HepG2 (cell line): ENCODE measurements around the gene ZSWIM6. TPM values are rescaled to one million over a fixed set of nuclear protein-coding genes. Genes with fewer than 3 reads are reported as not detected.

Experiments
- AKAP8 ChIP-seq: sonication (generic); formaldehyde crosslinking; IDR thresholded peaks from 2 replicates; pipeline ENCODE4 v1.5.1; 2020; ENCODE audit warnings: mild to moderate bottlenecking, missing genetic modification reagents
- ARNT ChIP-seq: fragments of 450-650 bp; IDR thresholded peaks from 2 replicates; pipeline ENCODE4 v1.6.1; 2017
- ARNT2 ChIP-seq: sonication (generic); formaldehyde crosslinking; IDR thresholded peaks from 2 replicates; pipeline ENCODE4 v1.8.0; 2022; ENCODE audit warnings: mild to moderate bottlenecking, low read depth, missing genetic modification reagents, moderate library complexity
- CERS6 ChIP-seq: sonication (generic); formaldehyde crosslinking; IDR thresholded peaks from 2 replicates; pipeline ENCODE4 v1.5.0; 2020; ENCODE audit warnings: missing genetic modification reagents
- CHD4 ChIP-seq: fragments of 200-600 bp; sonication (generic); IDR thresholded peaks from 2 replicates; pipeline ENCODE4 v1.7.0; 2017; ENCODE audit warnings: mild to moderate bottlenecking, low read length, borderline replicate concordance
- HDAC2 ChIP-seq: sonication (generic); formaldehyde crosslinking; IDR thresholded peaks from 2 replicates; pipeline ENCODE4 v1.4.0; 2020; ENCODE audit warnings: missing genetic modification reagents
- ISX ChIP-seq: sonication (generic); formaldehyde crosslinking; conservative IDR thresholded peaks from 2 replicates; pipeline ENCODE4 v1.5.0; 2020; ENCODE audit warnings: missing genetic modification reagents
- JARID2 ChIP-seq: sonication (generic); formaldehyde crosslinking; IDR thresholded peaks from 2 replicates; pipeline ENCODE4 v1.8.1; 2023; ENCODE audit warnings: missing genetic modification reagents, inconsistent platforms; ENCODE audit not compliant: insufficient replicate concordance
- NCOA1 ChIP-seq: sonication (generic); formaldehyde crosslinking; IDR thresholded peaks from 2 replicates; pipeline ENCODE4 v1.9.0; 2021; ENCODE audit warnings: missing genetic modification reagents
- RFX1 ChIP-seq: fragments of 450-650 bp; IDR thresholded peaks from 2 replicates; pipeline ENCODE4 v1.6.1; 2017
- SKI ChIP-seq: fragments of 450-650 bp; IDR thresholded peaks from one replicate; pipeline ENCODE4 v1.6.1; 2018; ENCODE audit warnings: mild to moderate bottlenecking; ENCODE audit not compliant: partially characterized antibody
- SRSF1 ChIP-seq: fragments of 200-400 bp; formaldehyde crosslinking; optimal IDR thresholded peaks from 2 replicates; pipeline ENCODE3; 2017; ENCODE audit warnings: mild to moderate bottlenecking, low read depth, low read length, moderate library complexity
- STAT6 ChIP-seq: sonication (generic); formaldehyde crosslinking; IDR thresholded peaks from 2 replicates; pipeline ENCODE4 v1.4.0; 2020; ENCODE audit warnings: missing genetic modification reagents, mild to moderate bottlenecking, borderline replicate concordance
- SYNCRIP ChIP-seq: fragments of 200-400 bp; formaldehyde crosslinking; IDR thresholded peaks from 2 replicates; pipeline ENCODE4 v1.6.1; 2018; ENCODE audit warnings: mild to moderate bottlenecking, low read depth, low read length; ENCODE audit not compliant: insufficient read depth
- TBX3 ChIP-seq: fragments of 450-650 bp; IDR thresholded peaks from 2 replicates; pipeline ENCODE4 v1.6.1; 2017; ENCODE audit warnings: antibody characterized with exemption, mild to moderate bottlenecking, inconsistent platforms, borderline replicate concordance
- THAP11 ChIP-seq: IDR thresholded peaks from 2 replicates; pipeline ENCODE4 v1.6.1; 2016; ENCODE audit warnings: missing biosample characterization, missing genetic modification reagents
- TSC22D2 ChIP-seq: sonication (generic); formaldehyde crosslinking; IDR thresholded peaks from 2 replicates; pipeline ENCODE4 v1.5.1; 2020; ENCODE audit warnings: missing genetic modification reagents, mild to moderate bottlenecking, borderline replicate concordance
- U2AF1 ChIP-seq: fragments of 200-400 bp; formaldehyde crosslinking; optimal IDR thresholded peaks from 2 replicates; pipeline ENCODE3; 2017; ENCODE audit warnings: mild to moderate bottlenecking, low read depth, low read length
- ZNF17 ChIP-seq: sonication (generic); formaldehyde crosslinking; IDR thresholded peaks from 2 replicates; pipeline ENCODE4 v1.5.0; 2020; ENCODE audit warnings: mild to moderate bottlenecking, missing genetic modification reagents
- ZNF234 ChIP-seq: sonication (generic); formaldehyde crosslinking; conservative IDR thresholded peaks from 2 replicates; pipeline ENCODE4 v1.5.1; 2020; ENCODE audit warnings: mild to moderate bottlenecking, missing genetic modification reagents
- ZNF329 ChIP-seq: sonication (generic); formaldehyde crosslinking; IDR thresholded peaks from 2 replicates; pipeline ENCODE4 v1.9.0; 2021; ENCODE audit warnings: low read depth, mild to moderate bottlenecking, missing genetic modification reagents
- polyA plus RNA-seq, 8 experiments: library from polyadenylated mRNA; depleted of rRNA in 3 of 8; stranded (reverse) in 7 of 8; unstranded in 1 of 8; fragments of >200 nt; fragmentation: Illumina TruSeq in 4 of 8; extraction: Trizol in 4 of 8; gene quantifications; 2 replicates each; pipeline versions ENCODE4 v1.2.1 to v1.2.3, GENCODE V29; 2011 to 2016; ENCODE audit warnings: low read depth in 4 of 8, missing spikeins in 1 of 8, mixed read lengths in 1 of 8; ENCODE audit not compliant: insufficient read depth in 1 of 8
- total RNA-seq, 5 experiments: library from RNA; depleted of rRNA; stranded (reverse); fragments of >200 nt; fragmentation: Illumina TruSeq; extraction: Trizol; gene quantifications; 2 replicates each; pipeline ENCODE4 v1.2.3, GENCODE V29; 2016; ENCODE audit warnings: low read depth in 1 of 5
- TF ChIP-seq, protein P1 (sequence below): sonication (generic); formaldehyde crosslinking; IDR thresholded peaks from 2 replicates; pipeline ENCODE4 v1.8.0; 2022; ENCODE audit warnings: mild to moderate bottlenecking, missing genetic modification reagents
- TF ChIP-seq, protein P2 (sequence below): sonication (generic); formaldehyde crosslinking; IDR thresholded peaks from 2 replicates; pipeline ENCODE4 v1.8.1; 2023; ENCODE audit warnings: mild to moderate bottlenecking, missing genetic modification reagents, borderline replicate concordance
- TF ChIP-seq, protein P3 (sequence below): sonication (generic); formaldehyde crosslinking; IDR thresholded peaks from 2 replicates; pipeline ENCODE4 v1.4.0; 2020; ENCODE audit warnings: missing genetic modification reagents

ZSWIM6 gene
- total and polyA plus RNA-seq, 2 of the 13 experiments (the other 11 are each of a cell fraction or from before 2014, with no cell fraction given) = 0.82 to 1.9 TPM

DNA sequence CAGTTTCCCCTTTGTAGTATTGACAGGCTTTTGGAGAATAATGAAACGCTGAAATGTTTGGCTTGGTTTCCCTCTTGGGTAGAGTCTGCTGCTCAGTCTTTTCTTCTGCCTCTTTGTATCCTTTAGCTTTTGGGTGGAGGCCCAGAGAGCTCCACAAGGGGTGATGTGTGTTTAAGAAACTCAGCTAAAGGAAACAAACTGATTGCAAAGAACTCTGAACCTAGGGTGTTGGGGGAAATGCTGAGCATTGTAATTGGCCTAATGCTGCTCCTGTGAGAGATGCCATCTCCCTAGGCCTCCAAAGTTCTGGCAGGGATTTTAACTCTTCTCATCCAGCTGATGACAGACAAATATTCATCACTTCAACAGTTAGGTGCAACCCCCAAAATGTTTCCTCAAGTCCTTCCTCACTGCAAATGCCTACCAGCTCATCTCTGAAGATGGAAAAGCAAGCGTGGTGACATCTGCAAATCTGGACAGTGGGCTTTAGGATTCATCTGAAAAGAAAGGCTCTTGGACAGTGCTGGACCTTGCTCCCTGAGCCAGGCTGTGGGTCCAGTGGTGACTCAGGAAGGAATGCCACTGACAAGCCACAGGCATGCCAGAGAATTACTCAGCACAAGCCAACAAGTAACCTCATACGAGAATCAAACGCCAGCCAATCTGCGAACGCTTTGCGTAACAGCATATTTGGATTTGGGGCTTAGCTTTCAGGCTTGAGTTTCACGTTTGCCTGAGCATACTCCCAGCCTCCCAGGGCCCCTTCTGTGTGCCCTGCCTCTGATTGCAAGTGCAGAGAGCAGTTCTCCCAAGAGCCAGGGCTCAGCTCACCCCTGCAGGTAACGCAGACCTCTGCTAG, 30.5 kb upstream of the ZSWIM6 start (continued):
- TF ChIP-seq, protein P1, sequence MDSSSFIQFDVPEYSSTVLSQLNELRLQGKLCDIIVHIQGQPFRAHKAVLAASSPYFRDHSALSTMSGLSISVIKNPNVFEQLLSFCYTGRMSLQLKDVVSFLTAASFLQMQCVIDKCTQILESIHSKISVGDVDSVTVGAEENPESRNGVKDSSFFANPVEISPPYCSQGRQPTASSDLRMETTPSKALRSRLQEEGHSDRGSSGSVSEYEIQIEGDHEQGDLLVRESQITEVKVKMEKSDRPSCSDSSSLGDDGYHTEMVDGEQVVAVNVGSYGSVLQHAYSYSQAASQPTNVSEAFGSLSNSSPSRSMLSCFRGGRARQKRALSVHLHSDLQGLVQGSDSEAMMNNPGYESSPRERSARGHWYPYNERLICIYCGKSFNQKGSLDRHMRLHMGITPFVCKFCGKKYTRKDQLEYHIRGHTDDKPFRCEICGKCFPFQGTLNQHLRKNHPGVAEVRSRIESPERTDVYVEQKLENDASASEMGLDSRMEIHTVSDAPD = no peak
- no peak for TF ChIP-seq AKAP8 (CRISPR knock-in tag)
- TF ChIP-seq HDAC2 (CRISPR knock-in tag) = peak; percentile 86
- TF ChIP-seq CHD4 = no peak
- TF ChIP-seq JARID2 (CRISPR knock-in tag) = no peak
- no peak for TF ChIP-seq RFX1
- TF ChIP-seq NCOA1 (CRISPR knock-in tag) = no peak
- TF ChIP-seq, protein P2, sequence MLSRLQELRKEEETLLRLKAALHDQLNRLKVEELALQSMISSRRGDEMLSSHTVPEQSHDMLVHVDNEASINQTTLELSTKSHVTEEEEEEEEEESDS (CRISPR knock-in tag) = no peak
- no peak for TF ChIP-seq SYNCRIP
- TF ChIP-seq TSC22D2 = no peak
- peak; percentile 9 for TF ChIP-seq SKI
- TF ChIP-seq TBX3 = no peak
- TF ChIP-seq ZNF17 = no peak
- TF ChIP-seq THAP11 (CRISPR knock-in tag) = peak; percentile 74
- TF ChIP-seq STAT6 (CRISPR knock-in tag) = no peak
- no peak for TF ChIP-seq U2AF1
- TF ChIP-seq ISX (CRISPR knock-in tag) = no peak
- 0 out of 2 replicates have a peak, but pooled peaks have one; percentile 36 for TF ChIP-seq ARNT2
- no peak for TF ChIP-seq ZNF329 (CRISPR knock-in tag)
- TF ChIP-seq, protein P3, sequence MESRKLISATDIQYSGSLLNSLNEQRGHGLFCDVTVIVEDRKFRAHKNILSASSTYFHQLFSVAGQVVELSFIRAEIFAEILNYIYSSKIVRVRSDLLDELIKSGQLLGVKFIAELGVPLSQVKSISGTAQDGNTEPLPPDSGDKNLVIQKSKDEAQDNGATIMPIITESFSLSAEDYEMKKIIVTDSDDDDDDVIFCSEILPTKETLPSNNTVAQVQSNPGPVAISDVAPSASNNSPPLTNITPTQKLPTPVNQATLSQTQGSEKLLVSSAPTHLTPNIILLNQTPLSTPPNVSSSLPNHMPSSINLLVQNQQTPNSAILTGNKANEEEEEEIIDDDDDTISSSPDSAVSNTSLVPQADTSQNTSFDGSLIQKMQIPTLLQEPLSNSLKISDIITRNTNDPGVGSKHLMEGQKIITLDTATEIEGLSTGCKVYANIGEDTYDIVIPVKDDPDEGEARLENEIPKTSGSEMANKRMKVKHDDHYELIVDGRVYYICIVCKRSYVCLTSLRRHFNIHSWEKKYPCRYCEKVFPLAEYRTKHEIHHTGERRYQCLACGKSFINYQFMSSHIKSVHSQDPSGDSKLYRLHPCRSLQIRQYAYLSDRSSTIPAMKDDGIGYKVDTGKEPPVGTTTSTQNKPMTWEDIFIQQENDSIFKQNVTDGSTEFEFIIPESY (CRISPR knock-in tag) = 0 out of 2 replicates have a peak, but pooled peaks have one; percentile 29
- no peak for TF ChIP-seq SRSF1
- no peak for TF ChIP-seq ARNT
- TF ChIP-seq ZNF234 (CRISPR knock-in tag) = no peak
- TF ChIP-seq CERS6 (CRISPR knock-in tag) = no peak
